KOPT-K1 (cell line): ENCODE data around the gene CYP2E1.
"Not testable (repeated sequence)": the region's sequence is repeated elsewhere in the genome, so short reads cannot be mapped to it uniquely, and the experiment has no call there.

ENCODE experiments used
- H3K27ac ChIP-seq: fragments of 200-600 bp; sonication (generic); 2 replicates; pipeline ENCODE4 v1.5.1; 2016; ENCODE audit warnings: antibody characterized with exemption, mild to moderate bottlenecking, low read depth, low read length; ENCODE audit not compliant: poor library complexity, severe bottlenecking
- H3K36me3 ChIP-seq: fragments of 200-600 bp; sonication (generic); 2 replicates; pipeline ENCODE4 v1.5.1; 2017; ENCODE audit warnings: antibody characterized with exemption, mild to moderate bottlenecking, low read length, moderate library complexity; ENCODE audit not compliant: insufficient read depth
- H3K9me3 ChIP-seq: fragments of 200-600 bp; sonication (generic); 2 replicates; pipeline ENCODE4 v1.5.1; 2017; ENCODE audit warnings: antibody characterized with exemption, low read length, mild to moderate bottlenecking; ENCODE audit not compliant: insufficient read depth, poor library complexity, severe bottlenecking

CYP2E1 gene

DNA sequence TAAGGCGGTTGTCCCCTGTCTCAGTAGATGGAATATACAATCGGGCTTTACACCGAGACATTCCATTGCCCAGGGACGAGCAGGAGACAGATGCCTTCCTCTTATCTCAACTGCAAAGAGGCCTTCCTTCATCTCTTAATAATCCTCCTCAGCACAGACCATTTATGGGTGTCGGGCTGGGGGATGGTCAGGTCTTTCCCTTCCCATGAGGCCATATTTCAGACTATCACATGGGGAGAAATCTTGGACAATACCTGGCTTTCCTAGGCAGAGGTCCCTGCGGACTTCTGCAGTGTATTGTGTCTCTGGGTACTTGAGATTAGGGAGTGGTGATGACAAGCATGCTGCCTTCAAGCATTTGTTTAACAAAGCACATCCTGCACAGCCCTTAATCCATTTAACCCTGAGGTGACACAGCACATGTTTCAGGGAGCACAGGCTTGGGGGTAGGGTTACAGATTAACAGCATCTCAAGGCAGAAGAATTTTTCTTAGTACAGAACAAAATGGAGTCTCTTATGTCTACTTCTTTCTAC is 14.3 kb downstream of the CYP2E1 start:
- H3K36me3 ChIP-seq, H3K27ac ChIP-seq, H3K9me3 ChIP-seq: not testable (repeated sequence)

GRCh38 chr10:133544506-133544905 is 17.3 kb downstream of the CYP2E1 start:
- H3K36me3 ChIP-seq = no peaks in the 10 kb centered on the region
- no peak overlapping the region for H3K27ac ChIP-seq
- H3K9me3 ChIP-seq = peaks cover 17% of the 10 kb centered on the region

DNA sequence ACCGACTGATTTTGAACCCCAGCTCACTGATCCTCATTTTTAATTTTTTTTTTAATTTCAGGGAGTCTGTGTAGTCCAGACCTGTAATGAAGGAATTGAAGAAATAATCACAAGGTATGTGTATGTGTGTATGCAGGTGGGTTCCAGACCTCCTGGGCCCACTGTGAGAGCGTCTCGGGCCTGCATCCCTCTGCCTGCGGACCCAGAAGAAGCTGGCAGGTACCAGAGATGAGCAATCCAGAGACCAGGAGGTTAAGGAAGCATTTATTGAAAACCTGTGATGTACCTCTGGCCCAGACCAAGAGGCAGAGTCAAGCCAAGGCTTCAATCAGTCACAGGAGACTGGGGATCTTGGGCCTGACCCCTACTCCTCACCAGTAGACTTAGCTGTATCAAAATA is 27.4 kb downstream of the CYP2E1 start:
- no peaks in the 10 kb centered on the region for H3K9me3 ChIP-seq
- H3K27ac ChIP-seq = no peak overlapping the region
- H3K36me3 ChIP-seq = no peaks in the 10 kb centered on the region

GRCh38 chr10:133555521-133555920 is 28.4 kb downstream of the CYP2E1 start:
- Histone ChIP-seq H3K27ac (no peak overlapping the region), H3K36me3 (no peaks in the 10 kb centered on the region), H3K9me3 (no peaks in the 10 kb centered on the region)

GRCh38 chr10:133557381-133557780 is 30.2 kb downstream of the CYP2E1 start:
- Histone ChIP-seq H3K9me3 (no peaks in the 10 kb centered on the region), H3K36me3 (no peaks in the 10 kb centered on the region), H3K27ac (no peak overlapping the region)

DNA sequence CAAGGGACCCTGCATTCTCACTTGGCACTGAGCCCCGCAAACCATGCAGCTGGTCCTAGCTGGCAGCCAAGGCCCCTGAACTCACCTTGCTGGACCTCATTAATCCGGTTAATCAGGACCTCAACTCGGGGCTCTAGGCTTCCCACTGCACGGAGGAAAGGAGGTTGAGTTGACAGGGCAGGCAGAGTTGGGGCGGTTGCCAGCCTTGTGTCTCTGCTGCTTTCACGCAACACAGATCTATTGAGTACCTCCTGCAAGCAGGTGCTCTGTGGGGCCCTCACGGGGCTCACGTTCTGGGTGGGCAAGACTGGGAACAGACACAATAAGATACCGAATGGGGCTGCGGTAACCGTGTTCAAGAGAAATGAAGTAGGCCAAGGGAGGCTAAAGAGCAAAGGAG is 32.1 kb downstream of the CYP2E1 start:
- Histone ChIP-seq H3K27ac (no peak overlapping the region), H3K9me3 (peaks cover 4% of the 10 kb centered on the region), H3K36me3 (no peaks in the 10 kb centered on the region)

DNA sequence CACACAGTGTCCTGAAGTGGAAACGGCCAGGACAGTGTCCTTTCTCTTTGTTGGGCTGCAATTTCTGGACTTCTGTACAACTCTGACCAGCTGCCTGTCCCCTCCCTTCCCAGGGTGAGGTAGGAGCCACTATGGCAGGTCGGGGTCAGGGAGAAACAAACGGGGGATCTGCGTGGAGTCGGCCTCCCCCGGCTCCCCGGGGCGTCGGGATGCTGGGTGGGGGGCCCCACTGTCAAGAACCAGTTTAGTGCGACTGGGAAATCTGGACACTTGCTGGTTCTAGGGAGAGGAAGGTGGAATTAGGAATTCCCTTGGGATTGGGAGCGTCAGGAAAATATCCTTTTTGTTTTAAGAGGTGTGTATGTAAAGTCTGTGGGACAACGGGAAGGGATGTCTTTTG is 37.7 kb downstream of the CYP2E1 start:
- Histone ChIP-seq H3K27ac (no peak overlapping the region), H3K36me3 (no peaks in the 10 kb centered on the region), H3K9me3 (peaks cover 41% of the 10 kb centered on the region)

DNA sequence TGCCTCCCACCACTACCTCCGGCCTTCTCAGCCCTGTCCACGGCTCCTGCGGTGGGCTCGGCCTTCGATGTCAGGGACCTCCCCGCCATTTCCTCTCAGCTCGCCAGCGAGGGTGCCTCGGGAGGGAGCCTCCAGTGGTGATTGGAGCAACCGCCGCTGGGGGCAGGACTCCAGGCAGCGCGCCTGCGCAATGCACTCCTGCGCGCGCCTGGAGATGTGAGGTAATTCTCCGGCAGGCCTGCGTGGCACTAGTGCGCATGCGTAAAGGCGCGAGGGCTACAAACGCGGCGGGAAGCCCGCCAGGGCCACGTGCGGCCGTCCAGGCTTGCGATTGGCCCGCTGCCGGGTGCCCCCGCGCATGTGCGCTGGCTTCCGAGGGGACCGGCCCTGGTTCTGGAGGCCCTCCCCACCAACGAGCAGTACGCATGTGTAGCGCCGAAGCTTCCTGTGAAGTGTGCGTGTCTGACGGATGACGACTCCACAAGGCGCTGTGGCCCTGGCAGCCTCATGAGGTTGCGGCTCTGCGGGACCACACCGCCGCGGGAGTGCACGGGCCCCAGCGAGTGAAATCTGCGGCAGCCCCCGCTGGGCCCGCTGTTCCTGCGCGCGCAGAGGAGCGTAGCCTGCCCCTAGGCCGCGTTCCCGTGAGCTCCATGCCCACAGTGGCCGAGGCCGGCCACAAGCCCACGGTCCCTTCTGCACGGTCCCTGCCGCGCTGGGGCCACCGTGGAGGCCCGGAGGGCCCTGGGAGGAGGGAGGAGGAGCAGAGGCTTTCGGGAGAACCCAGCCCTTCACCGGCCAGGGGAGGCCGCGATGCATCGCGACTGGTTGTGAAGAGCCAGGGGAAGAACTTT is 38.5 kb downstream of the CYP2E1 start, which contains the start of gene SYCE1:
TSS of gene SYCE1 (minus strand) at position 143 of the 854 bp plus-strand sequence. CDS start at position 89, 54 bp downstream.
- Histone ChIP-seq H3K9me3 (peaks cover 41% of the 10 kb centered on the region), H3K36me3 (no peaks in the 10 kb centered on the region), H3K27ac (no peak within 1 kb of the TSS)

DNA sequence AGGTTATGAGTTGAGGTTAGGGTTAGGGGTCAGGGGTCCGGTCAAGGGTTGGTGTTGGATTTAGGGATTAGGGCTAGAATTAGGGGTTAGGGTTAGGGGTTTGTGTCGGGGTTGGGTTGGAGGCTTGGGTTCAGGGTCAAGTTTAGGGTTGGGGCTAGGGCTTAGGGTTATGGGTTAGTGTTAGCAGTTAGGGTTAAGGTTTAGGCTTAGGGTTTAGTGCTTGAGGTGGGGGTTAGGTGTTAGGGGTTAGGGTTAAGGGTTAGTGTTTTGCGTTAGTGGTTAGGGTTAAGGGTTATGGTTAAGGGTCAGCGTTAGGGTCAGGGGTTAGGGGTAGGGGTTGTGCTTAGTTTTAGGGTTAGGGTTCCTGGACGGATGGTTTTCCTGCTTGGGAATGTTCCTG is 40.0 kb downstream of the CYP2E1 start:
- Histone ChIP-seq H3K27ac (no peak overlapping the region), H3K36me3 (no peaks in the 10 kb centered on the region), H3K9me3 (peaks cover 41% of the 10 kb centered on the region)

DNA sequence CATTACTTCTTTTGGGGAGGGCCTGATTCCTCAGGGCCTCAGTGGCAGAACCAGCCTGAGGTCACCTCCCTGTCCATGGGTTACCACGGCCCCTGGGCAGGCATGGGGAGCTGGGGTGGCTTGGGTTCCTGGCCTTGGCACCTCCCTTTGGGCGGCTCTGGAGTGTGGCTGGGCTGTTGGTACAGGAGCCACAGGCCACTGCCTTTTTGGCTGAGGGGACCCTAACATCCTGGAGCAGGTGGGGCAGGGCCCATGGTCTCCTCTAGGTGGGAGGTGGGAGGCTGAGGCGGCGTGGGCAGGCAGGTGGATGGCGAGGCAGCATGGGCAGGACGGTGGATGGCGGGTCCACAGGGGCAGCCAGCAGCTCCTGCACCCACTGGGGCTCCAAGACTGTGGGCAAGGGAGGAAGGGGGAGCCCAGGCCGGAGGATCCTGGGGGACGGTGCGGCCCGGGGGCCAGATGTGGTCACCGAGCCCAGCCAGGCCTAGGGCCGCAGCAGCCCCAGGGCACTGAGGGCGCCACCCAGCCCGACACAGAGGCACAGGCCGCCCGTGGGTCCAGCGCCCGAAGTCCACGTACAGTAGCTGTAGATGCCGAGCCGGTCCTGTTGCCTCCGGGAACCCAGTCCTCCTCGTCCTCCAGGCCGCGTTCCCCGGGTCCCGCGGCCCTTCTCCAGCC is 40.6 kb downstream of the CYP2E1 start:
- no peaks in the 10 kb centered on the region for H3K36me3 ChIP-seq
- H3K9me3 ChIP-seq = peaks cover 41% of the 10 kb centered on the region
- H3K27ac ChIP-seq = no peak overlapping the region

DNA sequence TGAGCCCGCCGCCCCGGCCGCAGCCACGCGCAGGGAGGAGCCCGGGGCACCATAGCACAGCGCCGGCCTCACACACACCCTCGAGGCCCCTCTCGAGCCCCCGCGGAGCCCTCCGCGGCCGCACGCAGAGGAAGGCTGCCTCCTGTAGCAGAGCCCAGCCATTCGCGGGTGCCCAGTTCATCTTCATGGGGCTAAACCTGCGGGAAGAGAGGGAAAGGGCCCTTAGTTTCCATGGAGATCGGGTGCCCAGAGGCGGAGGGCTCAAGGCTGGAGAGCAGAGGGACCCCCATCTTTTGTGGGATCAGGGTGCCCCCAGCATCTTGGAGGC is 41.1 kb downstream of the CYP2E1 start:
- Histone ChIP-seq H3K9me3 (peaks cover 46% of the 10 kb centered on the region), H3K27ac (no peak overlapping the region), H3K36me3 (no peaks in the 10 kb centered on the region)

DNA sequence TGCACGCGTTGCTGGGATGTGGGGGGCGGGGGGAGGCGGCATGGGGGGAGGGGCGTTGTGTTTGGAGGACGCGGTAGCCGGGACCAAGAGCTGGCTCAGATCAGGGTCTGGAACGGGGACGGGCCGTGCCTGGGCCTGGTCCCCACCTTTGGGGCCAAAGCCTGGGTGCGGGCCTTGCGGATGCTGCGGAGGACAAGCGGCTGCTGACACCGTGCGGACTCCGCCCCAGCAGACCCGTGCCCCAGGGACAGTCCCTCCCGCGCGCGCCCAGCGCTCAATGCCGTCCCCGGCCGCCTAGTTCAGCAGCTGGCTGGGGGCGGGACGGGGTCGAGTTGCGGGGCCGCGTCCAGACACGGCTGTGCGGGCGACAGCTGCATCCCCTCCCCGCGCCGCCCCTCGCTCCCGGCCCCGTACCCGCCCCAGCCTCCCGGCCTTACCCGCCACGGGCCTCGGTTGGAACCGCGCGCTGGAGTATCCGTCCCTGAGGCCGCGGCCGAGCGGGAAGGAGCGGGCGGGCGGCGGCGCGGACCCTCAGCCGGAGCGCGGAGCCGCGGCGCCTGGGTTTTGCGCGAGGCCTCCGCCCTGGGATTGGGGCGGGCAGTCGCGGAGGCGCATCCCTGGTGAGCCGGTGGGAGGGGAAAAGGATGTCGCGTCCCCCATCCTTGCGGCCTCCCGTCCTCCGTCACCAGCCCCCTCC is 41.8 kb downstream of the CYP2E1 start:
- H3K36me3 ChIP-seq = not testable (repeated sequence)
- peaks cover 51% of the 10 kb centered on the region for H3K9me3 ChIP-seq

DNA sequence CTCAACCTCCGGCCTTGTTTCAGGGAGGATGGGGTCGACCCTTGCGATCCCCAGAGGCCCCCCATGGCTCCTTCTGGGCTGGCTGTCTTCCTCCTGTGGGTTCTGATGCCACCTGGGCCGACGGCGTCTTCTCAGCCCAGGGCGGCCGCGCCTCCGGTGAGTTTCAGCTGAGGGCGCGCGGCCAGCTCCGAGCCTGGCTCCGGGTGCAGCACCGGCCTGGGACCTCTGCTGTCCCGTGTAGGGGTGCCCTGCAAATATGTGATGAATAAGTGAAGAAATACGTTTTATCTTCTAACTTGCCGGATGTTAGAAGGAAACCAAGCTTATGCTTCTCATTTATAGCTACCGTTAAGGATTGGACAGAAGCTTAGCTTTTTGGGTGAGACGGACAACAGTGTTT is 42.6 kb downstream of the CYP2E1 start:
- H3K36me3 ChIP-seq, H3K27ac ChIP-seq: not testable (repeated sequence)
- H3K9me3 ChIP-seq = peaks cover 50% of the 10 kb centered on the region

More for the DNA sequence above, 41.8 kb downstream of the CYP2E1 start:
- not testable (repeated sequence) for H3K27ac ChIP-seq

DNA sequence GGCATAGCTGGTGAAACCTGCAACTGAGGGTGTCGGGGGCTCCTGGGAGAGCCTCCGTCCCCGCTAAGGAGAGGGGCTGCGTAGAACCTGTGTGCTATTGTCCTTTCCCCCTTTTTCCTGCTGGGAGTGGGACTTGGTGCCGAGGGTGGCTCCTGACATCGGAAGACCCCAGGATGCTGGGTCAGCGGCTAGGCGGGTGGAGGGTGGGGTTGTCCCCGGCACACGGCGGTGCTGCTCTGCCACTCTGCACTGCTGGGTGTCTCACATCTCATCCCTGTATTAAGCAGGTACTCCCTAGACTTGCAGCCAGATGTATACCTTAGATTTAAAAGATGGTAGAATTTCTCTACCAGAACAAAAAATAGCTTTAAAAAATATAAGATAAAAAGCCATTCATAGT is 44.9 kb downstream of the CYP2E1 start:
- H3K9me3 ChIP-seq = peaks cover 30% of the 10 kb centered on the region
- H3K27ac ChIP-seq, H3K36me3 ChIP-seq: not testable (repeated sequence)

DNA sequence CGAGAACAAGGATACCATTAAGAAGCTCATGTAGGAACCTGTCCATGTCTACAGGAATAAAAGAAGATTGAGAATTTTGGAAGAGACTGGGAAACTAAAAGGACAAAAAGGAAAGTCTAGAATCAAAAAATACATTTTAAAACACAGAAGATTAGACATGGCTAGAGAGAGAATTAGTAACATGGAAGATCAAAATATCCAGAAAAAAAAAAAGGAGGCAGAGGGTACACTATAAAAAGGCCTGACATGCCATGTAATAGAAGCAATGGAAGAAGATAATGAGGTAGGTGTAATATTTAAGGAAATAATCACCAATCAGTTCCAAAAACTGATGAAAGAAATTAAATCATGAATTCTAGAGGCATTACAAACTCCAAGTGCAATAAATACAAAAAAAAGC is 46.3 kb downstream of the CYP2E1 start:
- H3K27ac ChIP-seq, H3K36me3 ChIP-seq: not testable (repeated sequence)
- peaks cover 16% of the 10 kb centered on the region for H3K9me3 ChIP-seq
